ENCODE results near the gene CDH13. TPM values are rescaled to one million over a fixed set of nuclear protein-coding genes. Genes with fewer than 3 reads are reported as not detected.

Gene CDH13
- total RNA-seq, 1 experiment from 2014 or later = 36.5 TPM

GRCh38 chr16:82943371-82943770, 316.6 kb downstream of the CDH13 start:
- DNase-seq (ENCODE audit: low read depth) = no peak

GRCh38 chr16:82945420-82946101, 318.8 kb downstream of the CDH13 start:
- no peak for DNase-seq (ENCODE audit: low read depth)

GRCh38 chr16:82947698-82948097, 320.9 kb downstream of the CDH13 start:
- no peak for DNase-seq (ENCODE audit: low read depth)

GRCh38 chr16:82949016-82949415, 322.2 kb downstream of the CDH13 start:
- no peak for DNase-seq (ENCODE audit: low read depth)

DNA sequence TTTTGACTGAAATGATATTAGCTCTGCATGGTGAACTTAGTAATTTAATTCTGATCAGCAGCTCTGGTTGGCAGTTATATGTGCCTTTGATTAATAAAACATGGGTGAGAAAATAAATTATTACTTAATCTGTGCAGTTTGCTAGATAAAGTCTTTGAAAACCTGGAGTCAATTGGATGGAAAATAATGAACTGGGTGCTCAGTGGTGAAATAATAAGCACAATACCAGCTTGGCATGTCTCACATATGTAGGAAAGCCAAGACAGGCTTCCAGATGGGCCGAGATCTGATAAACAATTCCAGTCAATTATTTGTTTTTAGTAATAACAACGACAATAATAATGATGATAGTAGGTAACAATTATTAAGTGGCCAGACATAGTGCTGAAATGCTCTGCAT, 326.7 kb downstream of the CDH13 start:
- DNase-seq (ENCODE audit: low read depth) = no peak

DNA sequence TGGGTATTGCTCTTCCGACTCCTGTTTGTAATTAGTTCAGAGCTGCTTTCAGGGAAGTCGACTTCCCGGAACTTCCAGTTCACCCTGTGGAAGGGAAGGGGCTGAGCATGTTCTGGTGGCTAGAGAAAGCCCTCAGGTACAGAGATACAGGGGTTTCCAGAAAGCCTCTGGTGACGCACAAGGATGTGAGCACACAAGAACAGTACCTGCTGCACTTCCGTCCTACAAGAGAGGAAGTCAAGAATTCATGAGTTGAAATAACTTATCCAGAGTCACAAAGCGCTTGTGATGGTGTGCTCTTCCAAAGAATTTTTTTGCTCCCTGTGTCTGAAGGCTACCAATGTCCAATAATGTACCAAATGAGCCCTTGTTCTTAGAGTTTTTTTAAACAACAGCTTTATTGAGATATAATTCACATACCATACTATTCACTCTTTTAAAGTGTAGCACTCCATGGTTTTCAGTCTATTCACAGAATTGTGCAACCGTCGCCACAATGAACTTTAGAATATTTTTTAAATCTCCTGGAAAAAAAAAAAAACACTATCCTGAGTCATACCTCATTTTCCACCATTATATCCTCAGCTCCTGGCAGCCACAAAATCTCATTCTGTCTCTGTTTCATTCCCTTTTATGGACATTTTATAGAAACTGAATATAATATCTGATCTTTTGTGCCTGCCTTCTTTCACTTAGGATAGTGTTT, 327.6 kb downstream of the CDH13 start:
- DNase-seq (ENCODE audit: low read depth) = peak; percentile 14

- DNase-seq (ENCODE audit: low read depth) = no peak
Measured at GRCh38 chr16:82955741-82956348, 329.1 kb downstream of the CDH13 start.

- no peak for DNase-seq (ENCODE audit: low read depth)
Measured at GRCh38 chr16:82957212-82957611, 330.4 kb downstream of the CDH13 start.

- no peak for DNase-seq (ENCODE audit: low read depth)
Measured at GRCh38 chr16:82960918-82961317, 334.1 kb downstream of the CDH13 start.

DNA sequence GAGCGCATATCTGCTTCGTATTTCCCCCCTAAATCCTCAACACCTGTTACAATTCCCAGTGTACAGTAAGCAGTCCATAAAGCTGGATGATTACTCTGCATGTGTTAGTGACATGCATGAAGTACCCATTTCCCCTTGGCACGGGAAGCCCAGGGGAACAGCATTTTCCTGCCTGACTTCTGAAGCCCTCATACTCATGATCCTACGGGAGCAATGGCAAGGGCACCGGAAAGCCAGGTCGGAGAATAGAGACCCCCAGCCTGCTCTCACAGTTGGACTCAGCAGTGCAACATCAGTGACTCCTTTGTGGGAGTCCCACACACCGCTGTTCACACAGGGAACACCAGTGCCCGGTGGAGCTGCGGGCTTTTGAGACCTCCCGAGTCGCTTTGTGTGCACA, 336.9 kb downstream of the CDH13 start:
- DNase-seq (ENCODE audit: low read depth) = no peak

DNA sequence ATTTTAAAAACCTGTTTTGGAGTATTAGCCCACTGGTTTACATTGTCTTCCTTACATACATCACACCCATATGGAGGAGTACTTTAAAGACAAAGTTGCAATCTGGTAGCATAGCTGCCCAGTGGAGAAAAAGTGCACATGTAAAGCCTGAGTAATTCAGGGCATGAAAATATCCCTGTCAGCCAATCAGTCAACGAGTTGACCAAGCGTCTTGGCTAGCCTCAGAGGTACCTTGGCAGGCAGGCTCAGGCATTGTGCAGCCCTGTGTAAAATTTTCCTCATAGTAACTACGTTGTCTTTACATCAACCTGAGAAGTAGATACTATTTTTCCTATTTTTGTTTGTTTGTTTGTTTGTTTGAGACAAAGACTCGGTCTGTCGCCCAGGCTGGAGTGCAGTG, 339.0 kb downstream of the CDH13 start:
- DNase-seq (ENCODE audit: low read depth) = no peak

DNA sequence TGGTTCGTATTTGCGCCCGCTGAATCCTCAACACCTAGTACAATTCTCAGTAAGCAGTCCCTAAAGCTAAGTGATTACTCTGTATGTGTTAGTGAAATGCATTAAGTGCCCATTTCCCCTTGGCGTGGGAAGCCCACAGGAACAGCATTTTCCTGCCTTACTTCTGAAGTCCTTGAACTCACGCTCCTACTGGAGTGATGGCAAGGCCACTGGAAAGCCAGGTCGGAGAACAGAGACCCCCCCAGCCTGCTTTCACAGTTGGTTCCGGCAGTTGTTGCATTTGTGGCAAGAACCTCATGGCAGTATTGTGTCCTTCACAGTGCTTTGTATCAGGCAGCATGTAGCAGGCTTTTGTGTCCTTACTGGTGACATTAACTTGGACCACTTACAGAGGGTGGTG, 340.7 kb downstream of the CDH13 start:
- no peak for DNase-seq (ENCODE audit: low read depth)

DNA sequence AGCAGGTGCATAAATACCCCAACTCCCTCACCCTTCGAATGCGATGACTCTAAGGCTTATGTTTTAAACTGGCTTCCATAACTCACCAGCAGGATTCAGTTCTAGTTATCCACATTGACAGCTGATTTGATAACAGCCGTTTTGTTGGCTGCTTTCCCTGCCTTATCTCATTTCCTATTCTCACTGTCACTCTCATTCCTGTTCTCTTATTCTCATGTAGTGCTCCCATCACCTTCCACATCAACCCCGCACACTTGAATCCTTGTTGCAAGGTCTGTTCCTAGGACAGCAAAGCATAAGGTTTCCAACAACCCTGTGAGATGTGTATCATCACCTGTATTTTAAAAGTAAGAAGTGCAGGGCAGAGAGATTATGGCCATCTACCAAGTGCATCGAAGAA, 344.4 kb downstream of the CDH13 start:
- DNase-seq (ENCODE audit: low read depth) = no peak

DNA sequence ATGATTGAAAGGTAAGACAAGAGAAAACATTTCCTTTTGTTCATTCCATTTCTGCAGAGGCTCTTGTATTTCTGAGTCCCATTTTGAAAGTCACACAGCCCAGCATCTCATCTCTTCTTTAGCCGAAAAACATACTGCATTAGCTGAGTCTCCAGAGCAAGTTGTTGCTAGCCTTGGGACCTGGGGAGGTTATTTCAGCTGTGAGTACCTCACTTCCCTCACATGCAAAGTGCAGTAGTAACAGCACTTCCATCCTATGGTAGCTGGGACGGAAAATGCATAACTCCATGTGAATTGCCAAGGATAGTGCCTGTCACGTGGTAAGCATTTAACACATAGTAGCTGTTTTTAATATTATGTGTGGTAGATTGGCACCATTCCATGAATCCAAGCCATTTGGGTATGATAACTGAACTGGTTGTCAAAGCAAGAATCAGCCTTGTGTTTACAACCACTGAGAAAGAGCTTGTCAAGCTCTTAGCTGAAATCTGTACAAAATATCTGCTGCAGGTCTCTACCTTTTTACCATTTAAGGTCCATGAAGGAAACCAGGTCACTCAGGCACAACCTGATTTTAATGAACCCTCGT, 345.7 kb downstream of the CDH13 start:
- no peak for DNase-seq (ENCODE audit: low read depth)

- DNase-seq (ENCODE audit: low read depth) = no peak
Measured at GRCh38 chr16:82979406-82980111, 352.8 kb downstream of the CDH13 start.

DNA sequence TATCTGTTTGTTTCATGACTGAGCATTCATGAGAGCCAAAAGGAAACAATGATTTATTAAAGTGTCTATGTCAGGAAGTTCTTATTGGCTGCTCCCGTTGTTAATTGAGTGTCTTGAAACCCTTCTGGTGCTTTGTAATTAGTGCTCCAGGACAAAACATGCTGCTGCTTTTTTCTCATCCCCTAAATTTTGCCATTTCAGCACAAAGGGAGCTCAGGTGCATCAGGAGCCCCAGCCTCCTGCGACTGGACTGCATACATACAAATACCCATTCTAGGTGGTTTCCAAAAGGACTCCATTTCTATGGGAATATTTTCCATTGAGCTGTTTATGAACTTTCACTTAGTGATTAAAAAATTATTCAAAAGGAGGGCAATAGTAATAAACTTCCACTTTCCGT, 354.0 kb downstream of the CDH13 start:
- DNase-seq (ENCODE audit: low read depth) = no peak

DNA sequence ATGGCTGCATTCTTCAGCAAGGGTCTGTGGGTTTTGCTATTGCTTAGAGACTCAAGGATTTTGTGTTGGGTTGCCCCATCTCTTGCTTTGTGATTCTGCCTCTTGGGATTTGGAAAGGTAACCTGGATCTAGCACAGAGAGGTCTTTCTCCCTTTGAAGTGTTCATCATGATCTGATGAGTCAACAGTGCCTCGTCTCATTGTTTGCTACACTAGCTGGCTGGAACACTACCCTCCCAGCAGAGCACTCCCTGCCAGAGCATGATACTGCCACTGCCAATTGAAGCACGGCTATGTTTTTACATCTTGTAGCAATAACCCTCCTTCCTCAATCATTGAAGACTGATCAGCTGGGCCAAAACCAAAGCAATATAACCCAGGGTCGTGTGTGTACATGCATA, 361.0 kb downstream of the CDH13 start:
- DNase-seq (ENCODE audit: low read depth) = no peak

DNA sequence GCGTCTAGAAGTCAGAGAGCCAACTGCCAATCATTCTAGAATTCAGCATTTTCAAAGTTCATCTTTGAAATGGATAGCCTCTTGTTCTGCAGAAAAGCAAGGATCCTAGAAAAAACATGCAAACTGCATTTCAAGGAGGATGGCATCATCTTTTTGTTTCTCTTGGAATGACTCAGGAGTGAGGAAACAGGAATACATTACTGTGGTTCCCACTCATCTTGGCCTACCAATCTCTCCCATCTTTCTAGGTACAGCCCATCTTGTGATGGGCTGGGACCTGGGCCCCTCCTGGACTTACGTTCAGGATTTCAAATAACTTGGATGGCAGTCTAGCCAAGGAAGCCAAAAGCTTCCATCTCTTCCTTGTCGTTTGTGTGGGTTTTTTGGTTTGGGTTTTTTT, 363.4 kb downstream of the CDH13 start:
- peak; percentile 45 for DNase-seq (ENCODE audit: low read depth)

- DNase-seq (ENCODE audit: low read depth) = no peak
Measured at GRCh38 chr16:82991410-82991809, 364.6 kb downstream of the CDH13 start.

- no peak for DNase-seq (ENCODE audit: low read depth)
Measured at GRCh38 chr16:82991966-82992675, 365.4 kb downstream of the CDH13 start.

- no peak for DNase-seq (ENCODE audit: low read depth)
Measured at GRCh38 chr16:82992786-82993185, 366.0 kb downstream of the CDH13 start.

DNA sequence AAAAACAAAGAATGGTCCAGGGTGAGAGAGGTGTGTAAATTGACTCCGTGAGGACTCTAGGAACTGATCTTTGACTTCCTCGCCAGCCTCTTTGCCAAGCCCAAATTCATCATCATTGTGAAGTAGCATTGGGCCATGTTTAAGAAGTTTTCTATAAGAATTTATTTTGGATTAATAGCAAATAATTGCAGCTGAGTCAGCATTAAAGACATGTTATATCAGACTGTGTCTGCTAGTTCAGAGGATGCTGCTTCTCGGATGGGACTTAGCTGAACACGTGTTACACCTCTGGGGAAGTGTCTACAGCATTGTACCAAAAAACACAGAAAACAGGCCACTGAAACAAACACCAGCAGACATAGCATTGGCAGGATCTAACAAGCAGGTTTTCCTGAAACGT, 366.6 kb downstream of the CDH13 start:
- DNase-seq (ENCODE audit: low read depth) = no peak
